Transverse colon (tissue), 4 donors: ENCODE data around the gene IFT81. TPM values are rescaled to one million over a fixed set of nuclear protein-coding genes. Genes with fewer than 3 reads are reported as not detected.
A peak's percentile ranks its signal among the peaks of the same experiment; 100 is the strongest.

Experiments used
- DNase-seq: peaks from one replicate; pipeline ENCODE4 v3.0.0-alpha.2; 2019
- H3K27ac ChIP-seq, 4 donors: fragments of 200-600 bp; sonication (generic); 2 replicates each; pipeline ENCODE4 v1.5.1; 2016 to 2018; ENCODE audit warnings: inconsistent platforms in 4 of 4
- H3K27me3 ChIP-seq: fragments of 200-600 bp; sonication (generic); 2 replicates; pipeline ENCODE4 v1.5.1; 2017; ENCODE audit warnings: inconsistent platforms
- H3K36me3 ChIP-seq, 4 donors: fragments of 200-600 bp; sonication (generic); 2 replicates each; pipeline ENCODE4 v1.5.1; 2017 to 2019; ENCODE audit warnings: inconsistent platforms in 4 of 4
- H3K4me1 ChIP-seq, 4 donors: fragments of 200-600 bp; sonication (generic); 2 replicates each; pipeline ENCODE4 v1.5.1; 2017 to 2020; ENCODE audit warnings: inconsistent platforms in 4 of 4
- H3K4me3 ChIP-seq, 4 donors: fragments of 200-600 bp; sonication (generic); 1 replicate in 1 of 4; 2 replicates in 3 of 4; pipeline versions ENCODE4 v1.5.1 to v1.6.1; 2017 to 2019; ENCODE audit warnings: inconsistent platforms in 4 of 4
- H3K9me3 ChIP-seq, 2 donors: fragments of 200-600 bp; sonication (generic); 2 replicates each; pipeline ENCODE4 v1.5.1; 2017 to 2019; ENCODE audit warnings: inconsistent platforms in 2 of 2
- CTCF ChIP-seq, 5 experiments: fragments of 200-600 bp in 3 of 5; fragments of 450-650 bp in 2 of 5; sonication (generic) in 3 of 5; IDR thresholded peaks; 1 replicate in 2 of 5; 2 replicates in 3 of 5; pipeline ENCODE4 v1.5.1; 2016 to 2017; ENCODE audit warnings: antibody characterized with exemption in 5 of 5, inconsistent platforms in 3 of 5, mild to moderate bottlenecking in 2 of 5, moderate library complexity in 1 of 5
- EP300 ChIP-seq: sonication (generic); formaldehyde crosslinking; IDR thresholded peaks from one replicate; pipeline ENCODE4 v1.6.1; 2017; ENCODE audit warnings: antibody characterized with exemption, low read depth
- POLR2A ChIP-seq: fragments of 450-650 bp; IDR thresholded peaks from one replicate; pipeline ENCODE4 v1.6.1; 2016; ENCODE audit warnings: antibody characterized with exemption, mild to moderate bottlenecking, moderate library complexity
- POLR2AphosphoS5 ChIP-seq, 3 donors: sonication (generic); formaldehyde crosslinking; IDR thresholded peaks; one replicate each; pipeline ENCODE4 v1.6.1; 2016; ENCODE audit warnings: antibody characterized with exemption in 3 of 3
- WGBS, 2 donors: methylation state at CpG; one replicate each; pipeline ENCODE4 v1.1.5; 2018; ENCODE audit warnings: low coverage in 1 of 2; 5-methylcytosine and 5-hydroxymethylcytosine counted together
- in situ Hi-C, 4 donors: fragments of 200-750 bp; cut with MboI; loops; one replicate each; pipeline versions ENCODE4 v1.15.0 to v1.15.1; 2017; ENCODE audit warnings: low sequenced_read_pairs in 3 of 4, low pct_ligation_motif_present in 1 of 4, low pct_unique_long_range_greater_than_20kb in 1 of 4
- intact Hi-C: fragments of 100-400 bp; cut with DNase I; formaldehyde crosslinking; loops from one replicate; pipeline ENCODE4 v1.15.1; 2023; ENCODE audit warnings: low total_unique reads
- total RNA-seq, 4 donors: library from RNA; depleted of rRNA; stranded (reverse); fragments of >200 nt; gene quantifications; one replicate each; pipeline ENCODE4 v1.1.0, GENCODE V29; 2016

IFT81 gene
- total RNA-seq, 4 donors from 2014 or later, result 2.6 to 14.8 (median 6.4) TPM

GRCh38 chr12:110246636-110247339, 122.6 kb downstream of the IFT81 start:
- Histone ChIP-seq H3K36me3 (no peaks in the 10 kb centered on the region), H3K27me3 (no peaks in the 10 kb centered on the region), H3K4me1 (peaks cover 27 to 57% (median 51%) of the 10 kb centered on the region in 4 donors), H3K4me3 (peak overlapping the region in 2 of 4 donors; percentile 6 to 15), H3K9me3 (no peaks in the 10 kb centered on the region), H3K27ac (peak overlapping the region; percentile 80 to 89 (median 88))
- intact Hi-C loops, result no loop called here
- in situ Hi-C loops, result no loop called here
- no peak for DNase-seq
- whole genome bisulfite sequencing, 2 donors, result 47 to 50% methylated on average over 1 to 4 of the region's 4 CpGs
- TF ChIP-seq POLR2AphosphoS5 (IDR thresholded peaks at IDR 0.05) (peak in 2 of 3 donors; percentile 64 to 66), EP300 (no peak)

DNA sequence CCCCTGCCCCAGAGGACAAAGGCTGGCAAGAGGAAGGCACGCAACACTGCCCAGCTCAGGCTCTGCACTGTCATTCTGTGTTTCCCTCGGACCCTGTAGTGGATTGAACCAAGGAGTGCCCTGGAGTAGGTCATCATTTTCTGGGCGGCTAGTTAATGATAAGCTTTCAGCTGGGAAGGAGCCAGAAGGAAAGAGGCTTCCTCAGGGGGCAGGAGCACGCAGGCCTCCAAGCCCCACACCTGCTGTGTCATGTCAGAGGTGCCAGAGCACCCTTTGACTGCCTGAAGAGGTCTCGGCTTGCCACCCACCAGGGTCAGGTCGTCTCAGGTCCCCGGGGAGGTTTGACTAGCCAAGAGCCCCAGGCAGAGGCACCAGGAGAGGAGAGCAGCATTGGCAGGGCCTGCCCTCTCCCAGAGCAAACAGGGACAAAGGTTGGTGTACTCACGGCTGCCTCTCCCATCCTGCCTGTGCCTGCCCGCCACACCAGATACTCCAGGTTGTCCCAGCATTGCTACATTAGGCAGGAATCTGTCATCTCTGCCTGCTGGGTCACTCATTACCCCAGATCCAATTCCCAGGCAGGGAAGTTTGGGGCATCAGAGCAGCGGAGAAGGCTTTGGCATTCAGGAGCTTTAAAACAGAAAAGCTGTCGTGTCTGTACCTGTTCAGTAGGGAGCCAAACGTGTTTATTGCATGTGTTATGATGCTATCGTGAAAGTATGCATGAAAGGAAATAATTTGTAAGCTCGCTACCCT, 123.4 kb downstream of the IFT81 start:
- in situ Hi-C loops (no loop called here), intact Hi-C loops (no loop called here)
- peaks cover 27 to 57% (median 51%) of the 10 kb centered on the region in 4 donors for H3K4me1 ChIP-seq
- H3K36me3 ChIP-seq, result no peaks in the 10 kb centered on the region
- H3K27me3 ChIP-seq, result no peaks in the 10 kb centered on the region
- peak; percentile 84 for DNase-seq
- no peak for TF ChIP-seq EP300
- TF ChIP-seq POLR2AphosphoS5 (IDR thresholded peaks at IDR 0.05), result peak; percentile 22 to 80 (median 77)
- TF ChIP-seq CTCF (IDR thresholded peaks at IDR 0.05), result no peak
- TF ChIP-seq POLR2A, result peak; percentile 73
- no peaks in the 10 kb centered on the region for H3K9me3 ChIP-seq
- peak overlapping the region in 2 of 4 donors; percentile 6 to 15 for H3K4me3 ChIP-seq
- WGBS, 2 donors, result 38 to 44% methylated on average over 3 to 14 of the region's 14 CpGs
- H3K27ac ChIP-seq, result peak overlapping the region; percentile 80 to 89 (median 88)

GRCh38 chr12:110248096-110248447, 123.9 kb downstream of the IFT81 start:
- Histone ChIP-seq H3K9me3 (no peaks in the 10 kb centered on the region), H3K4me1 (peaks cover 27 to 59% (median 52%) of the 10 kb centered on the region in 4 donors), H3K4me3 (no peak overlapping the region), H3K27ac (peak overlapping the region; percentile 80 to 89 (median 88)), H3K36me3 (no peaks in the 10 kb centered on the region), H3K27me3 (no peaks in the 10 kb centered on the region)
- WGBS, 2 donors, result 29 to 72% methylated on average over 3 to 4 of the region's 4 CpGs
- TF ChIP-seq POLR2AphosphoS5 (IDR thresholded peaks at IDR 0.05) (no peak), CTCF (IDR thresholded peaks at IDR 0.05) (no peak), POLR2A (no peak), EP300 (no peak)
- DNase-seq, result no peak
- intact Hi-C loops, result no loop called here
- in situ Hi-C loops, result no loop called here

GRCh38 chr12:110249105-110249504, 124.9 kb downstream of the IFT81 start:
- intact Hi-C loops (no loop called here), in situ Hi-C loops (no loop called here)
- TF ChIP-seq POLR2A (no peak), CTCF (IDR thresholded peaks at IDR 0.05) (no peak), POLR2AphosphoS5 (IDR thresholded peaks at IDR 0.05) (no peak), EP300 (no peak)
- peak overlapping the region in 1 of 4 donors; percentile 6 for H3K4me3 ChIP-seq
- H3K27ac ChIP-seq, result peak overlapping the region; percentile 80 to 89 (median 88)
- no peaks in the 10 kb centered on the region for H3K27me3 ChIP-seq
- DNase-seq, result no peak
- WGBS, 2 donors, result 0 to 11% methylated on average over 2 to 4 of the region's 4 CpGs
- no peaks in the 10 kb centered on the region for H3K9me3 ChIP-seq
- H3K36me3 ChIP-seq, result no peaks in the 10 kb centered on the region
- H3K4me1 ChIP-seq, result peaks cover 27 to 59% (median 53%) of the 10 kb centered on the region in 4 donors
